Measurements from ENCODE around the gene SPATA13.
A peak's percentile ranks its signal among the peaks of the same experiment; 100 is the strongest.
"Not testable (repeated sequence)": the region's sequence is repeated elsewhere in the genome, so short reads cannot be mapped to it uniquely, and the experiment has no call there.

SPATA13 gene

GRCh38 chr13:24216176-24216575, 55.7 kb downstream of the SPATA13 start:
- Histone ChIP-seq H3K27me3 (replicated peaks) (no peaks in the 10 kb centered on the region), H3K36me3 (replicated peaks) (no peaks in the 10 kb centered on the region), H3K27ac (no peak overlapping the region), H3K4me3 (ENCODE audit: low read depth, low read length) (no peak overlapping the region)
- in situ Hi-C loops (cut with HindIII; ENCODE audit: low pct_ligation_motif_present, low sequenced_read_pairs): loop anchor here (25.0 kb wide), 1 partner anchor 204 kb away; no protein-coding TSS in a partner anchor
- no peak for DNase-seq
- TF ChIP-seq CTCF (IDR thresholded peaks at IDR 0.05; ENCODE audit: low read depth, low read length, missing control alignments): no peak

- not testable (repeated sequence) for H3K27ac ChIP-seq; H3K36me3 ChIP-seq (replicated peaks)
- in situ Hi-C loops (cut with HindIII; ENCODE audit: low pct_ligation_motif_present, low sequenced_read_pairs): loop anchor here (25.0 kb wide), 1 partner anchor 204 kb away; no protein-coding TSS in a partner anchor
Observed at GRCh38 chr13:24216779-24217178, 56.3 kb downstream of the SPATA13 start.

GRCh38 chr13:24217601-24218281, 57.2 kb downstream of the SPATA13 start:
- no peak for TF ChIP-seq CTCF (IDR thresholded peaks at IDR 0.05; ENCODE audit: low read depth, low read length, missing control alignments)
- no peaks in the 10 kb centered on the region for H3K27me3 ChIP-seq (replicated peaks)
- in situ Hi-C loops (cut with HindIII; ENCODE audit: low pct_ligation_motif_present, low sequenced_read_pairs): loop anchor here (25.0 kb wide), 1 partner anchor 205 kb away; no protein-coding TSS in a partner anchor
- H3K4me3 ChIP-seq (ENCODE audit: low read depth, low read length): no peak overlapping the region
- H3K36me3 ChIP-seq (replicated peaks): no peaks in the 10 kb centered on the region
- H3K27ac ChIP-seq: no peak overlapping the region
- no peak for DNase-seq

More at GRCh38 chr13:24216779-24217178, 56.3 kb downstream of the SPATA13 start:
- not testable (repeated sequence) for H3K4me3 ChIP-seq (ENCODE audit: low read depth, low read length); DNase-seq; H3K27me3 ChIP-seq (replicated peaks)

GRCh38 chr13:24218338-24218737, 57.8 kb downstream of the SPATA13 start:
- H3K4me3 ChIP-seq (ENCODE audit: low read depth, low read length): no peak overlapping the region
- no peak overlapping the region for H3K27ac ChIP-seq
- in situ Hi-C loops (cut with HindIII; ENCODE audit: low pct_ligation_motif_present, low sequenced_read_pairs): loop anchor here (25.0 kb wide), 1 partner anchor 206 kb away; no protein-coding TSS in a partner anchor

GRCh38 chr13:24218977-24219376, 58.5 kb downstream of the SPATA13 start:
- Histone ChIP-seq H3K27ac (no peak overlapping the region), H3K36me3 (replicated peaks) (no peaks in the 10 kb centered on the region), H3K27me3 (replicated peaks) (no peaks in the 10 kb centered on the region), H3K4me3 (ENCODE audit: low read depth, low read length) (no peak overlapping the region)
- in situ Hi-C loops (cut with HindIII; ENCODE audit: low pct_ligation_motif_present, low sequenced_read_pairs): loop anchor here (25.0 kb wide), 1 partner anchor 207 kb away; no protein-coding TSS in a partner anchor
- TF ChIP-seq CTCF (IDR thresholded peaks at IDR 0.05; ENCODE audit: low read depth, low read length, missing control alignments): no peak
- no peak for DNase-seq

More at GRCh38 chr13:24218338-24218737, 57.8 kb downstream of the SPATA13 start:
- DNase-seq: no peak
- H3K36me3 ChIP-seq (replicated peaks): no peaks in the 10 kb centered on the region
- TF ChIP-seq CTCF (IDR thresholded peaks at IDR 0.05; ENCODE audit: low read depth, low read length, missing control alignments): no peak
- H3K27me3 ChIP-seq (replicated peaks): no peaks in the 10 kb centered on the region

- TF ChIP-seq CTCF (IDR thresholded peaks at IDR 0.05; ENCODE audit: low read depth, low read length, missing control alignments): peak; percentile 75
- Histone ChIP-seq H3K4me3 (ENCODE audit: low read depth, low read length) (no peak overlapping the region), H3K27me3 (replicated peaks) (no peaks in the 10 kb centered on the region), H3K36me3 (replicated peaks) (no peaks in the 10 kb centered on the region), H3K27ac (no peak overlapping the region)
- DNase-seq: peak; percentile 82
- in situ Hi-C loops (cut with HindIII; ENCODE audit: low pct_ligation_motif_present, low sequenced_read_pairs): loop anchor here (25.0 kb wide), 1 partner anchor 208 kb away; no protein-coding TSS in a partner anchor
Observed at GRCh38 chr13:24220086-24220703, 59.7 kb downstream of the SPATA13 start.
